ENCODE data around the gene TSACC.

DNA sequence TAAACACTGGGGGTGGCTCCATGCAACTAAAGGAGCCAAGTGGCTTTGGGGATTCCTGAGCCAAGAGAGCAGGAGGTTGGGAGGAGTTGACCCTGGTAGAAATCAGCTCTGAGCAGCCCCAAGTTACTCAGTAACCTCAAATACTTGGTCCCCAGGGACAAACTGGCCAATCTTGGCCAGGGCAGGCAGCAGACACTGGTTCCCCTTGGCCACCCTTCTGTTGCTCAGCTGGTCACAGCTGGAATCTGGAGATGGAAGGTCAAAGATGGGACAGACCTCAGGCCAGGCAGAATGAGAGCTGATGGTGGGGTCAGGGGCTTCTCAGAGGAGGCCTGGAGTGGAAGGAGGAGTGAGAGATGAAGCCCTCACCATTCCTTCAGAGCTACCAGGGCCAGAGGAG, 27.4 kb downstream of the TSACC start:
- TF ChIP-seq, protein P1, sequence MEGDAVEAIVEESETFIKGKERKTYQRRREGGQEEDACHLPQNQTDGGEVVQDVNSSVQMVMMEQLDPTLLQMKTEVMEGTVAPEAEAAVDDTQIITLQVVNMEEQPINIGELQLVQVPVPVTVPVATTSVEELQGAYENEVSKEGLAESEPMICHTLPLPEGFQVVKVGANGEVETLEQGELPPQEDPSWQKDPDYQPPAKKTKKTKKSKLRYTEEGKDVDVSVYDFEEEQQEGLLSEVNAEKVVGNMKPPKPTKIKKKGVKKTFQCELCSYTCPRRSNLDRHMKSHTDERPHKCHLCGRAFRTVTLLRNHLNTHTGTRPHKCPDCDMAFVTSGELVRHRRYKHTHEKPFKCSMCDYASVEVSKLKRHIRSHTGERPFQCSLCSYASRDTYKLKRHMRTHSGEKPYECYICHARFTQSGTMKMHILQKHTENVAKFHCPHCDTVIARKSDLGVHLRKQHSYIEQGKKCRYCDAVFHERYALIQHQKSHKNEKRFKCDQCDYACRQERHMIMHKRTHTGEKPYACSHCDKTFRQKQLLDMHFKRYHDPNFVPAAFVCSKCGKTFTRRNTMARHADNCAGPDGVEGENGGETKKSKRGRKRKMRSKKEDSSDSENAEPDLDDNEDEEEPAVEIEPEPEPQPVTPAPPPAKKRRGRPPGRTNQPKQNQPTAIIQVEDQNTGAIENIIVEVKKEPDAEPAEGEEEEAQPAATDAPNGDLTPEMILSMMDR (IDR thresholded peaks at IDR 0.05): no peak
- TF ChIP-seq POLR2A (IDR thresholded peaks at IDR 0.05): no peak
